Measurements from ENCODE around the gene RARB. TPM values are rescaled to one million over a fixed set of nuclear protein-coding genes. Genes with fewer than 3 reads are reported as not detected.

Gene RARB
- total and polyA plus RNA-seq, 2 donors (not counting 3 experiments of a cell fraction or from before 2014, with no cell fraction given) = 15.3 to 23.4 TPM

DNA sequence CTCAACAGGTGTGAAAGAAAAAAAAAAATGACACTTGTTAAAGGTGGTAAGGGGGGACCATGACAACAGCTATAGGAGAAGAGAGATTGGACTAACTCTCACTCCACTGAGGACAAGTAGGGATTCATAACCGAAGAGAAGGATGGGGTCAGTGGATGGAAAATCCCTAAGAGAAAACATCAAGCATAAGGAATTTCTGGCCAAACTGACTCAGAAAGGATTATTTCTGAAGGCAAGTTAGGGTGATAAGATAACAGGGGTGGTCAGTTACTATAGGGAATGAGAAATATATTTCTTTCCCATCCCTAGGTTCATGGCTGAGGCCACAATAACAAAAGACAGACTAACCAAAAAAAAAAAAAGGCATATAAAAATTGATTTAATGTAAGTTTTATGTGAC lies 9.5 kb upstream of the RARB start:
- Histone ChIP-seq H3K9ac (replicated peaks; ENCODE audit: extremely low read depth, insufficient read depth, low read length) (no peak overlapping the region), H3K4me3 (replicated peaks in 1 of 3; ENCODE audit: insufficient read depth in 1 of 3, low read depth in 1 of 3, low read length in 3 of 3) (no peak overlapping the region), H3K9me3 (replicated peaks; ENCODE audit: control insufficient read depth, insufficient read depth, low read length) (no peaks in the 10 kb centered on the region), H3K4me2 (ENCODE audit: insufficient read depth, low read length) (no peak overlapping the region), H3K79me2 (ENCODE audit: control insufficient read depth, insufficient read depth, low read length) (no peaks in the 10 kb centered on the region), H3K27ac (ENCODE audit: insufficient read depth, low read depth, low read length) (no peak overlapping the region), H4K20me1 (replicated peaks; ENCODE audit: control insufficient read depth, extremely low read depth, insufficient read depth, low read length) (no peaks in the 10 kb centered on the region), H3K9me1 (replicated peaks; ENCODE audit: control insufficient read depth, extremely low read depth, insufficient read depth, low read length) (no peaks in the 10 kb centered on the region), H3K27me3 (ENCODE audit: control insufficient read depth in 2 of 2, insufficient read depth in 2 of 2, low read length in 2 of 2) (peaks cover 0 to 2% of the 10 kb centered on the region in 2 experiments), H3K4me1 (ENCODE audit: control insufficient read depth, extremely low read depth, insufficient read depth, low read length) (peaks cover 2% of the 10 kb centered on the region), H2AFZ (ENCODE audit: low read depth, low read length) (no peak overlapping the region), H3K36me3 (ENCODE audit: control insufficient read depth in 2 of 2, extremely low read depth in 1 of 2, insufficient read depth in 2 of 2, low read length in 2 of 2) (no peaks in the 10 kb centered on the region)
- intact Hi-C loops (cut with micrococcal nuclease) = no loop called here
- no TSS peak for BruUV-seq (replicated peaks)
- FAIRE-seq (no peak), DNase-seq (ENCODE audit: low read depth, low spot score) (no peak)
- ChIA-PET CTCF (no interaction called here), POLR2A (no interaction called here)
- dilution Hi-C loops (cut with MboI; ENCODE audit: extremely low pct_ligation_motif_present, low sequenced_read_pairs) = no loop called here
- no peak for TF ChIP-seq MAX (IDR thresholded peaks at IDR 0.05; ENCODE audit: insufficient read depth, insufficient read length)
- TF ChIP-seq, protein P1, sequence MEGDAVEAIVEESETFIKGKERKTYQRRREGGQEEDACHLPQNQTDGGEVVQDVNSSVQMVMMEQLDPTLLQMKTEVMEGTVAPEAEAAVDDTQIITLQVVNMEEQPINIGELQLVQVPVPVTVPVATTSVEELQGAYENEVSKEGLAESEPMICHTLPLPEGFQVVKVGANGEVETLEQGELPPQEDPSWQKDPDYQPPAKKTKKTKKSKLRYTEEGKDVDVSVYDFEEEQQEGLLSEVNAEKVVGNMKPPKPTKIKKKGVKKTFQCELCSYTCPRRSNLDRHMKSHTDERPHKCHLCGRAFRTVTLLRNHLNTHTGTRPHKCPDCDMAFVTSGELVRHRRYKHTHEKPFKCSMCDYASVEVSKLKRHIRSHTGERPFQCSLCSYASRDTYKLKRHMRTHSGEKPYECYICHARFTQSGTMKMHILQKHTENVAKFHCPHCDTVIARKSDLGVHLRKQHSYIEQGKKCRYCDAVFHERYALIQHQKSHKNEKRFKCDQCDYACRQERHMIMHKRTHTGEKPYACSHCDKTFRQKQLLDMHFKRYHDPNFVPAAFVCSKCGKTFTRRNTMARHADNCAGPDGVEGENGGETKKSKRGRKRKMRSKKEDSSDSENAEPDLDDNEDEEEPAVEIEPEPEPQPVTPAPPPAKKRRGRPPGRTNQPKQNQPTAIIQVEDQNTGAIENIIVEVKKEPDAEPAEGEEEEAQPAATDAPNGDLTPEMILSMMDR (IDR thresholded peaks at IDR 0.05; ENCODE audit: extremely low read depth in 1 of 2, insufficient read depth in 1 of 2, low read depth in 1 of 2, low read length in 2 of 2) = no peak
- TF ChIP-seq FOS (IDR thresholded peaks at IDR 0.05; ENCODE audit: borderline replicate concordance, insufficient read depth, low read length) = no peak
- no peak for TF ChIP-seq EZH2 (IDR thresholded peaks at IDR 0.05; ENCODE audit: borderline replicate concordance, low read depth, low read length, severe bottlenecking)
- TF ChIP-seq JUN (IDR thresholded peaks at IDR 0.05; ENCODE audit: borderline replicate concordance, insufficient read depth, insufficient read length, low read depth) = no peak
- TF ChIP-seq POLR2A (IDR thresholded peaks at IDR 0.05; ENCODE audit: low read depth, low read length) = no peak
- no peak for TF ChIP-seq GATA2 (IDR thresholded peaks at IDR 0.05; ENCODE audit: insufficient read depth, insufficient read length, low read depth, low read length)
- TF ChIP-seq POLR2AphosphoS5 (IDR thresholded peaks at IDR 0.05; ENCODE audit: insufficient read depth, low read depth, low read length) = no peak
- TF ChIP-seq MYC (IDR thresholded peaks at IDR 0.05; ENCODE audit: low read depth, low read length) = no peak
